ENCODE data around the gene TRIM5. TPM values are rescaled to one million over a fixed set of nuclear protein-coding genes. Genes with fewer than 3 reads are reported as not detected.
"Not testable (repeated sequence)": the region's sequence is repeated elsewhere in the genome, so short reads cannot be mapped to it uniquely, and the experiment has no call there.

Gene TRIM5
- total and polyA plus RNA-seq, 2 experiments from 2014 or later = 10.7 to 14.0 TPM

DNA sequence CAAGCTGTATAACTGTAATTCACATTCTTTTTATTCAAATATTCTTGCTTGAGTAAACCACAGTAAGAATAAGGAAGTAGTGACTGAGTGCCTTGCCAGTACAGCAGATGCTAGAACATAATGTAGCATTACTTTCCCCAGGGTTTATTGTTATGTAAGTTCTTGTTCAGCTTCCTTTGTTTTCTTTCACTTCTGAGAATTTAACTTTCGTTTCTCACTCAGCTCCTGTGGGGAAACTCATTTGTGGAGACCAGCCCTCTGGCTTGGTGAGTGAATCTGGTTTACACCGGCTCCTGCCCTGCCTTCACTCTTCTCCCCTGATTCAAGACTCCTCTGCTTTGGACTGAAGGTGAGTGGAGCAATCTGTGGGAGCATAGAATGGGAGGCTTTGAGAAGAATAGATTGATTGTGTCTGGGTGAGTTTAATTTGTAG, 4.7 kb upstream of the TRIM5 start, which contains the start of gene TRIM22:
TSS of gene TRIM22 (plus strand) at position 240 of the 433 bp plus-strand sequence. CDS start 6,443 bp downstream, outside the sequence.
- Histone ChIP-seq H2AFZ (peak within 1 kb of the TSS; percentile 72), H3K9me3 (ENCODE audit: low read depth) (no peaks in the 10 kb centered on the region), H3K36me3 (ENCODE audit: low read depth) (0 out of 2 replicates have a peak, but pooled peaks cover 4% of the 10 kb centered on the region), H4K20me1 (ENCODE audit: insufficient read depth) (no peaks in the 10 kb centered on the region), H3K27me3 (replicated peaks; ENCODE audit: insufficient read depth) (no peaks in the 10 kb centered on the region), H3K4me1 (ENCODE audit: insufficient read depth) (peaks cover 22% of the 10 kb centered on the region), H3K4me3 (peak within 1 kb of the TSS; percentile 79), H3K9me2 (ENCODE audit: insufficient read depth) (no peaks in the 10 kb centered on the region), H3K27ac (peak within 1 kb of the TSS; percentile 97), H3F3A (ENCODE audit: insufficient read depth) (peaks cover 9% of the 10 kb centered on the region; the same call in 1 of the 2 replicates), H3K9ac (peak within 1 kb of the TSS; percentile 96), H3K79me2 (ENCODE audit: insufficient read depth) (peaks cover 28% of the 10 kb centered on the region), H3K4me2 (ENCODE audit: unreplicated experiment) (peak within 1 kb of the TSS; percentile 97)
- peak; percentile 88 for DNase-seq
- in situ Hi-C loops (cut with MboI) = loop anchor here (25.0 kb wide), 1 partner anchor 648 kb away; no protein-coding TSS in a partner anchor
- 2 to 3% methylated on average over 2 of the region's 2 CpGs for WGBS, 2 experiments (ENCODE audit: low coverage in 1 of 2, low lambda C conversion rate in 2 of 2, missing lambda C conversion rate in 2 of 2)
- TF ChIP-seq EZH2 (IDR thresholded peaks at IDR 0.05; ENCODE audit: insufficient read depth, poor library complexity, severe bottlenecking) (no peak), EZH2phosphoT487 (IDR thresholded peaks at IDR 0.05; ENCODE audit: insufficient read depth, low read depth) (no peak)

DNA sequence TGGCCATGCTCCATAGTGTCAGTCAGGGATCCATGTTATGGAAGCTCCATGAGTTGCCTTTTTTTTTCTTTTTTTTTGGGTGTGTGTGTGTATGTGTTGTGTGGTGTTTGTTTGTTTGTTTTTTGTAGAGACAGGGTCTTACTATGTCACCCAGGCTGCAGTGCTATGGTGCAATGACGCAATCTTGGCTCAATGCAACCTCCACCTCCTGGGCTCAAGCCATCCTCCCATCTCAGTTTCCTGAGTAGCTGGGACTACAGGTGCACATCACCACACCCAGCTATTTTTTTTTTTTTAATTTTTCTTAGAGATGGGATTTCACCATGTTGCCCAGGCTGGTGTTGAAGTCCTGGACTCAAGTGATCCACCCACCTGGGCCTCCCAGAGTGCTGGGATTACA, 3.6 kb upstream of the TRIM5 start:
- H3K4me1 ChIP-seq (ENCODE audit: insufficient read depth) = peaks cover 27% of the 10 kb centered on the region
- H3K4me2 ChIP-seq (ENCODE audit: unreplicated experiment) = no peak overlapping the region
- no peaks in the 10 kb centered on the region for H4K20me1 ChIP-seq (ENCODE audit: insufficient read depth)
- TF ChIP-seq EZH2 (IDR thresholded peaks at IDR 0.05; ENCODE audit: insufficient read depth, poor library complexity, severe bottlenecking) = no peak
- no peak for TF ChIP-seq EZH2phosphoT487 (IDR thresholded peaks at IDR 0.05; ENCODE audit: insufficient read depth, low read depth)
- H2AFZ ChIP-seq = peak overlapping the region; percentile 72; the same call in 1 of the 2 replicates
- H3K9me3 ChIP-seq (ENCODE audit: low read depth) = no peaks in the 10 kb centered on the region
- no peaks in the 10 kb centered on the region for H3K27me3 ChIP-seq (replicated peaks; ENCODE audit: insufficient read depth)
- no peak overlapping the region for H3K4me3 ChIP-seq
- peaks cover 31% of the 10 kb centered on the region for H3K79me2 ChIP-seq (ENCODE audit: insufficient read depth)
- WGBS, 2 experiments (ENCODE audit: low coverage in 1 of 2, low lambda C conversion rate in 2 of 2, missing lambda C conversion rate in 2 of 2) = 90 to 100% methylated on average over 1 of the region's 1 CpG
- H3K9ac ChIP-seq = no peak overlapping the region
- in situ Hi-C loops (cut with MboI) = loop anchor here (25.0 kb wide), 1 partner anchor 649 kb away; no protein-coding TSS in a partner anchor
- DNase-seq = no peak
- H3K36me3 ChIP-seq (ENCODE audit: low read depth) = no peaks in the 10 kb centered on the region
- H3K27ac ChIP-seq = peak overlapping the region; percentile 97
- H3F3A ChIP-seq (ENCODE audit: insufficient read depth) = peaks cover 16% of the 10 kb centered on the region
- H3K9me2 ChIP-seq (ENCODE audit: insufficient read depth) = no peaks in the 10 kb centered on the region

DNA sequence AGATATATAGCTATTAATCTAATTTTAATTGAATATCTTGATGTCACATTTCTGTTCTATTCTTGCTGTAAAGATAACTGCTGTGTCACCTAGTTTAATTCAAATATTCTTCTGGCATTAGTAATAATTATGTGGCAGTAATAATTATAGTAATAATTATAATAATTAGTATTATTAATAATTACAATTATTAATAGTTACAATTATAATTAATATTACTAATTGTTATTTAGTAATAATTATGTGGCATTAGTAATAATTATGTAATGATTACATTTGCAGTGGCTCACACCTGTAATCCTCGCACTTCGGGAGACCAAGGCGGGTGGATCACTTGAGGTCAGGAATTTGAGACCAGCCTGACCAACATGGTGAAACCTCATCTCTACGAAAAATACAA, 1.6 kb upstream of the TRIM5 start:
- Histone ChIP-seq H4K20me1 (ENCODE audit: insufficient read depth) (no peaks in the 10 kb centered on the region), H3K4me3 (no peak overlapping the region), H3K9ac (no peak overlapping the region), H3K9me3 (ENCODE audit: low read depth) (no peaks in the 10 kb centered on the region), H3K4me1 (ENCODE audit: insufficient read depth) (peaks cover 21% of the 10 kb centered on the region), H3K9me2 (ENCODE audit: insufficient read depth) (no peaks in the 10 kb centered on the region), H3K27ac (no peak overlapping the region), H3F3A (ENCODE audit: insufficient read depth) (peaks cover 16% of the 10 kb centered on the region), H2AFZ (no peak overlapping the region), H3K27me3 (replicated peaks; ENCODE audit: insufficient read depth) (no peaks in the 10 kb centered on the region), H3K4me2 (ENCODE audit: unreplicated experiment) (no peak overlapping the region), H3K79me2 (ENCODE audit: insufficient read depth) (peaks cover 36% of the 10 kb centered on the region), H3K36me3 (ENCODE audit: low read depth) (no peaks in the 10 kb centered on the region)
- no peak for TF ChIP-seq EZH2phosphoT487 (IDR thresholded peaks at IDR 0.05; ENCODE audit: insufficient read depth, low read depth)
- TF ChIP-seq EZH2 (IDR thresholded peaks at IDR 0.05; ENCODE audit: insufficient read depth, poor library complexity, severe bottlenecking) = no peak
- 94 to 95% methylated on average over 4 of the region's 4 CpGs for WGBS, 2 experiments (ENCODE audit: low coverage in 1 of 2, low lambda C conversion rate in 2 of 2, missing lambda C conversion rate in 2 of 2)
- in situ Hi-C loops (cut with MboI) = loop anchor here (25.0 kb wide), 1 partner anchor 651 kb away; no protein-coding TSS in a partner anchor
- DNase-seq = no peak

DNA sequence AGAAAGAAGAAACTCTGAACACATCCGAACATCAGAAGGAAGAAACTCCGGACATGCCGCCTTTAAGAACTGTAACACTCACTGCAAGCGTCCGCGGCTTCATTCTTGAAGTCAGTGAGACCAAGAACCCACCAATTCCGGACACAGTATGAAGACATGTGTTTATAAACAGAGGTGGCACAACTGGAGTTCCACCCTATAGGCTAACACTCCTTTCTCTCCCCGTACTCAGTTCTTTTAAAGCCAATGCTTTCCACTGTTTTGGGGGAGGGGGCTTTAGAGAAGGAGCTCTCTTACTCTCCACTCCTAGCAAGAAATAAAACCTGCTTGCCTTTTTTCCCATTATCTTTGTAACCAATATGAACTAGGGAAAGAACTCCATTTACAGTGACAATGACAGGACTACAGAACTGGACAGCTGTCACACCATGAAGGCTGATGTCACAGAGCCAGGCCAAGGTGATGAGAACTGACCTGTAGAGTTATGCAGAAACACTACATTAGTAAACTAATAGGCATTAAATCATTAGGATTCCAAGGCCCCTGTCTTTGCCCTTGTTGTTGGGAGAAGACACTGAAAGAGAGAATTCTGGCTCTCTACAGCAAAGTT, 733 bp downstream of the TRIM5 start:
- Histone ChIP-seq H3K36me3 (ENCODE audit: low read depth) (no peaks in the 10 kb centered on the region), H3K4me1 (ENCODE audit: insufficient read depth) (peaks cover 14% of the 10 kb centered on the region), H2AFZ (peak overlapping the region; percentile 70), H3K9me2 (ENCODE audit: insufficient read depth) (no peaks in the 10 kb centered on the region), H3K27me3 (replicated peaks; ENCODE audit: insufficient read depth) (no peaks in the 10 kb centered on the region), H3K4me2 (ENCODE audit: unreplicated experiment) (peak overlapping the region; percentile 99), H3K4me3 (peak overlapping the region; percentile 79), H3F3A (ENCODE audit: insufficient read depth) (peaks cover 12% of the 10 kb centered on the region), H3K9ac (peak overlapping the region; percentile 98), H4K20me1 (ENCODE audit: insufficient read depth) (no peaks in the 10 kb centered on the region), H3K79me2 (ENCODE audit: insufficient read depth) (peaks cover 37% of the 10 kb centered on the region), H3K9me3 (ENCODE audit: low read depth) (no peaks in the 10 kb centered on the region), H3K27ac (peak overlapping the region; percentile 99)
- DNase-seq = peak; percentile 7
- in situ Hi-C loops (cut with MboI) = loop anchor here (25.0 kb wide), 1 partner anchor 653 kb away; no protein-coding TSS in a partner anchor
- WGBS, 2 experiments (ENCODE audit: low coverage in 1 of 2, low lambda C conversion rate in 2 of 2, missing lambda C conversion rate in 2 of 2) = 65 to 72% methylated on average over 8 of the region's 8 CpGs
- no peak for TF ChIP-seq EZH2 (IDR thresholded peaks at IDR 0.05; ENCODE audit: insufficient read depth, poor library complexity, severe bottlenecking)
- TF ChIP-seq EZH2phosphoT487 (IDR thresholded peaks at IDR 0.05; ENCODE audit: insufficient read depth, low read depth) = no peak

DNA sequence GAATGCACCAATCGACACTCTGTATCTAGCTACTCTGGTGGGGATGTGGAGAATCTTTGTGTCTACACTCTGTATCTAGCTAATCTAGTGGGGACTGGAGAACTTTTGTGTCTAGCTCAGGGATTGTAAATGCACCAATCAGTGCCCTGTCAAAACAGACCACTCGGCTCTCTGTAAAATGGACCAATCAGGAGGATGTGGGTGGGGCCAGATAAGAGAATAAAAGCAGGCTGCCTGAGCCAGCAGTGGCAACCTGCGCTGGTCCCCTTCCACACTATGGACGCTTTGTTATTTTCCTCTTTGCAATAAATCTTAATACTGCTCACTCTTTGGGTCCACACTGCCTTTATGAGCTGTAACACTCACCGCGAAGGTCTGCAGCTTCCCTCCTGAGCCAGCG, 1.3 kb downstream of the TRIM5 start:
- H3K4me1 ChIP-seq (ENCODE audit: insufficient read depth); H3K36me3 ChIP-seq (ENCODE audit: low read depth); H3F3A ChIP-seq (ENCODE audit: insufficient read depth); H3K9me3 ChIP-seq (ENCODE audit: low read depth); H2AFZ ChIP-seq; H3K27me3 ChIP-seq (replicated peaks; ENCODE audit: insufficient read depth); DNase-seq; H4K20me1 ChIP-seq (ENCODE audit: insufficient read depth); H3K4me2 ChIP-seq (ENCODE audit: unreplicated experiment); H3K9me2 ChIP-seq (ENCODE audit: insufficient read depth): not testable (repeated sequence)
- Histone ChIP-seq H3K79me2 (ENCODE audit: insufficient read depth) (peaks cover 37% of the 10 kb centered on the region), H3K27ac (peak overlapping the region; percentile 99), H3K9ac (peak overlapping the region; percentile 98), H3K4me3 (0 out of 2 replicates have a peak overlapping the region, but pooled peaks have one; percentile 79)
- in situ Hi-C loops (cut with MboI) = loop anchor here (25.0 kb wide), 1 partner anchor 654 kb away; no protein-coding TSS in a partner anchor
- 77 to 92% methylated on average over 6 to 7 of the region's 7 CpGs for WGBS, 2 experiments (ENCODE audit: low coverage in 1 of 2, low lambda C conversion rate in 2 of 2, missing lambda C conversion rate in 2 of 2)

DNA sequence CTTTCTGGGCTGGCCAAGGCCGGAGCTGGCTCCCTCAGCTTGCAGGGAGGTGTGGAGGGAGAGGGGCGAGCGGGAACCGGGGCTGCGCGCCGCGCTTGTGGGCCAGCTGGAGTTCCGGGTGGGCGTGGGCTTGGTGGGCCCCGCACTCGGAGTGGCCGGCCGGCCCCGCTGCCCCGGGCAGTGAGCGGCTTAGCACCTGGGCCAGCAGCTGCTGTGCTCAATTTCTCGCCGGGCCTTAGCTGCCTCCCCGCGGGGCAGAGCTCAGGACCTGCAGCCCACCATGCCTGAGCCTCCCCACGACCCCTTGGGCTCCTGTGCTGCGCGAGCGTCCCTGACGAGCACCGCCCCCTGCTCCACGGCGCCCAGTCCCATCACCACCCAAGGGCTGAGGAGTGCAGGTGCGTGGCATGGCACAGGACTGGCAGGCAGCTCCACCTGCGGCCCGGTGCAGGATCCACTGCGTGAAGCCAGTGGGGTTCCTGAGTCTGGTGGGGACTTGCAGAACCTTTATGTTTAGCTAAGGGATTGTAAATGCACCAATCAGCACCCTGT, 1.9 kb downstream of the TRIM5 start:
- H3K79me2 ChIP-seq (ENCODE audit: insufficient read depth) = peaks cover 37% of the 10 kb centered on the region
- H4K20me1 ChIP-seq (ENCODE audit: insufficient read depth); H3F3A ChIP-seq (ENCODE audit: insufficient read depth); H3K4me1 ChIP-seq (ENCODE audit: insufficient read depth); H3K27ac ChIP-seq; H2AFZ ChIP-seq; H3K4me3 ChIP-seq; H3K9me2 ChIP-seq (ENCODE audit: insufficient read depth); H3K4me2 ChIP-seq (ENCODE audit: unreplicated experiment); H3K9ac ChIP-seq; H3K36me3 ChIP-seq (ENCODE audit: low read depth); H3K27me3 ChIP-seq (replicated peaks; ENCODE audit: insufficient read depth); H3K9me3 ChIP-seq (ENCODE audit: low read depth); DNase-seq: not testable (repeated sequence)
- in situ Hi-C loops (cut with MboI) = loop anchor here (25.0 kb wide), 1 partner anchor 654 kb away; no protein-coding TSS in a partner anchor
- 82% methylated on average over 12 to 14 of the region's 33 CpGs for WGBS, 2 experiments (ENCODE audit: low coverage in 1 of 2, low lambda C conversion rate in 2 of 2, missing lambda C conversion rate in 2 of 2)
